K562 (cell line): Measurements from ENCODE around the gene WASL. TPM values are rescaled to one million over a fixed set of nuclear protein-coding genes. Genes with fewer than 3 reads are reported as not detected.

Experiments used
- BCOR ChIP-seq: fragments of 450-650 bp; IDR thresholded peaks from 2 replicates; pipeline ENCODE4 v1.6.1; 2016
- NFE2 ChIP-seq: IDR thresholded peaks from 2 replicates; pipeline ENCODE4 v1.6.1; 2014; ENCODE audit warnings: antibody characterized with exemption, low read depth
- PATZ1 ChIP-seq: fragments of 250-450 bp; sonication (Bioruptor Pico); IDR thresholded peaks from 2 replicates; pipeline ENCODE4 v1.5.0; 2020; ENCODE audit warnings: mild to moderate bottlenecking, borderline replicate concordance
- PTRF ChIP-seq: fragments of 450-650 bp; IDR thresholded peaks from 2 replicates; pipeline ENCODE4 v1.6.1; 2016; ENCODE audit warnings: mild to moderate bottlenecking, missing genetic modification characterization, missing compliant biosample characterization
- SOX6 ChIP-seq: fragments of 450-650 bp; IDR thresholded peaks from 2 replicates; pipeline ENCODE4 v1.6.1; 2014; ENCODE audit warnings: mild to moderate bottlenecking
- TCF3 ChIP-seq: sonication (generic); formaldehyde crosslinking; IDR thresholded peaks from 2 replicates; pipeline ENCODE4 v1.4.0; 2020; ENCODE audit warnings: mild to moderate bottlenecking, missing genetic modification reagents
- UBTF ChIP-seq, 2 experiments: IDR thresholded peaks; 2 replicates each; pipeline ENCODE4 v1.6.1; 2012; ENCODE audit warnings: improper control_type of control experiment in 2 of 2, low read depth in 2 of 2, low read length in 2 of 2, borderline replicate concordance in 1 of 2
- ZFP30 ChIP-seq: fragments of 250-450 bp; sonication (Bioruptor Pico); IDR thresholded peaks from 2 replicates; pipeline ENCODE4 v1.8.0; 2022; ENCODE audit warnings: moderate library complexity, mild to moderate bottlenecking, inconsistent platforms, borderline replicate concordance
- polyA plus RNA-seq, 8 experiments: library from polyadenylated mRNA; depleted of rRNA in 4 of 8; stranded (reverse) in 5 of 8; unstranded in 3 of 8; fragments of >200 nt; fragmentation: Nextera tagmentation in 2 of 8; fragmentation: Illumina TruSeq in 1 of 8; extraction: Ambion mirVana in 2 of 8; extraction: Trizol in 1 of 8; gene quantifications; 2 replicates each; pipeline versions ENCODE4 v1.2.1 to v1.2.3, GENCODE V29; 2011 to 2014; ENCODE audit warnings: inconsistent platforms in 1 of 8, missing spikeins in 1 of 8
- total RNA-seq, 7 experiments: library from RNA; depleted of rRNA in 6 of 7; stranded (reverse); fragments of >200 nt in 6 of 7; fragmentation: Illumina TruSeq in 2 of 7; extraction: Trizol in 2 of 7; gene quantifications; 2 replicates each; pipeline versions ENCODE4 v1.2.1 to v1.2.3, GENCODE V29; 2011 to 2021; ENCODE audit warnings: low replicate concordance in 1 of 7
- TF ChIP-seq, protein P1 (sequence below), 2 experiments: fragments of 450-650 bp; formaldehyde crosslinking in 1 of 2; IDR thresholded peaks; 2 replicates each; pipeline versions ENCODE4 v1.4.0 to v1.6.1; 2014 to 2020; ENCODE audit warnings: mild to moderate bottlenecking in 2 of 2, borderline replicate concordance in 1 of 2, low read depth in 1 of 2
- TF ChIP-seq, protein P2 (sequence below): fragments of 450-650 bp; IDR thresholded peaks from 2 replicates; pipeline ENCODE4 v1.6.1; 2016; ENCODE audit warnings: low read depth, mild to moderate bottlenecking, moderate library complexity
- TF ChIP-seq, protein P3 (sequence below): sonication (generic); IDR thresholded peaks from 2 replicates; pipeline ENCODE4 v1.6.1; 2016

The WASL gene
- total and polyA plus RNA-seq, 9 of the 15 experiments (the other 6 are each of a cell fraction or from before 2014, with no cell fraction given), result 3.2 to 13.9 (median 8.3) TPM

DNA sequence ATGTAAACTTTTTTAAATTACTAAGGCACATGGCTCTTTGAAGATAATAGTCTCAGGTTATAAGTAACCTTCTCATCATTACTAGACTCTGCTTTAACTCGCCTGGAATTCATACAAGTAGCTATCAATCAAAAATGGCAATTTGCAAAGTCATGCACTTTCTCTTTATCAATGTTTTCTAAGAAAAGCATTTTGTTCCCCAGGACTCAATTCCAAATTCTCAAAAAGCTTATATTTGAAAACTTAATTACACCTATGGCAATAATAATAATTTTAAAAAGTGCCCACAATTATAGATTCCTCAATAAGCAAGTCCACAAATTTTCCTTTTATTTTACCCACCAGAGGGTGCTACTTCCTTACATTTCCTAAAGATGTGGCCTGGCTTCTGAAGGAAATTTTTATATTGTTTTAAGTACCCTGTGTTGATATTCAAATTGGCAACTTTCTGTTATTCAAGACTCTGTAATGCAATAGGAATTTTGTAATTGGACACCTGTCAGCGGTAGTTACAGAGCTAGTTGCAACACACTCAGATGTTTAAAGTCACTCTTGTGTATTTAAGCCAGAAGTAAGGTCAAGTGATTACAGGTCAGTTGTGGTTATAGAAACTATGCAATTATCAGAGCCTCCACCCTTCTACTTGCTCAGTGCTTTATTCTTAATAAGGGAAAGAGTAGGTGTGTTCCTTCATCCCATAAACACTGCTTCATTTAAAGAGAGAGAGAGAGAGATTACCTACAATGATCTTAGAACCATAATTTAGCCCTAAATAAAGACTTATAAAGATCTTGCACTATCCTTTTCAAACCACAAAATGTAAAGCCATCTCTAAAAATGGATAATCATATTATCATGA lies 49.1 kb upstream of the WASL start (continued):
- TF ChIP-seq, protein P1, sequence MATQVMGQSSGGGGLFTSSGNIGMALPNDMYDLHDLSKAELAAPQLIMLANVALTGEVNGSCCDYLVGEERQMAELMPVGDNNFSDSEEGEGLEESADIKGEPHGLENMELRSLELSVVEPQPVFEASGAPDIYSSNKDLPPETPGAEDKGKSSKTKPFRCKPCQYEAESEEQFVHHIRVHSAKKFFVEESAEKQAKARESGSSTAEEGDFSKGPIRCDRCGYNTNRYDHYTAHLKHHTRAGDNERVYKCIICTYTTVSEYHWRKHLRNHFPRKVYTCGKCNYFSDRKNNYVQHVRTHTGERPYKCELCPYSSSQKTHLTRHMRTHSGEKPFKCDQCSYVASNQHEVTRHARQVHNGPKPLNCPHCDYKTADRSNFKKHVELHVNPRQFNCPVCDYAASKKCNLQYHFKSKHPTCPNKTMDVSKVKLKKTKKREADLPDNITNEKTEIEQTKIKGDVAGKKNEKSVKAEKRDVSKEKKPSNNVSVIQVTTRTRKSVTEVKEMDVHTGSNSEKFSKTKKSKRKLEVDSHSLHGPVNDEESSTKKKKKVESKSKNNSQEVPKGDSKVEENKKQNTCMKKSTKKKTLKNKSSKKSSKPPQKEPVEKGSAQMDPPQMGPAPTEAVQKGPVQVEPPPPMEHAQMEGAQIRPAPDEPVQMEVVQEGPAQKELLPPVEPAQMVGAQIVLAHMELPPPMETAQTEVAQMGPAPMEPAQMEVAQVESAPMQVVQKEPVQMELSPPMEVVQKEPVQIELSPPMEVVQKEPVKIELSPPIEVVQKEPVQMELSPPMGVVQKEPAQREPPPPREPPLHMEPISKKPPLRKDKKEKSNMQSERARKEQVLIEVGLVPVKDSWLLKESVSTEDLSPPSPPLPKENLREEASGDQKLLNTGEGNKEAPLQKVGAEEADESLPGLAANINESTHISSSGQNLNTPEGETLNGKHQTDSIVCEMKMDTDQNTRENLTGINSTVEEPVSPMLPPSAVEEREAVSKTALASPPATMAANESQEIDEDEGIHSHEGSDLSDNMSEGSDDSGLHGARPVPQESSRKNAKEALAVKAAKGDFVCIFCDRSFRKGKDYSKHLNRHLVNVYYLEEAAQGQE (IDR thresholded peaks at IDR 0.05; ENCODE audit: borderline replicate concordance), result peak; percentile 63; the same call in 1 of the 2 replicates
- TF ChIP-seq, protein P1 (CRISPR knock-in tag; IDR thresholded peaks at IDR 0.05; ENCODE audit: low read depth), result no peak
- TF ChIP-seq SOX6 (peak; percentile 14; the same call in 1 of the 2 replicates), UBTF (IDR thresholded peaks at IDR 0.05; ENCODE audit: borderline replicate concordance in 1 of 2, low read depth in 2 of 2, low read length in 2 of 2) (no peak), PATZ1 (CRISPR knock-in tag) (0 out of 2 replicates have a peak, but pooled peaks have one; percentile 53), PTRF (tag) (no peak), TCF3 (CRISPR knock-in tag) (peak; percentile 46), NFE2 (peak; percentile 75), BCOR (no peak), ZFP30 (CRISPR knock-in tag) (no peak)
- TF ChIP-seq, protein P2, sequence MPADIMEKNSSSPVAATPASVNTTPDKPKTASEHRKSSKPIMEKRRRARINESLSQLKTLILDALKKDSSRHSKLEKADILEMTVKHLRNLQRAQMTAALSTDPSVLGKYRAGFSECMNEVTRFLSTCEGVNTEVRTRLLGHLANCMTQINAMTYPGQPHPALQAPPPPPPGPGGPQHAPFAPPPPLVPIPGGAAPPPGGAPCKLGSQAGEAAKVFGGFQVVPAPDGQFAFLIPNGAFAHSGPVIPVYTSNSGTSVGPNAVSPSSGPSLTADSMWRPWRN, result peak; percentile 35; the same call in 1 of the 2 replicates
- TF ChIP-seq, protein P3, sequence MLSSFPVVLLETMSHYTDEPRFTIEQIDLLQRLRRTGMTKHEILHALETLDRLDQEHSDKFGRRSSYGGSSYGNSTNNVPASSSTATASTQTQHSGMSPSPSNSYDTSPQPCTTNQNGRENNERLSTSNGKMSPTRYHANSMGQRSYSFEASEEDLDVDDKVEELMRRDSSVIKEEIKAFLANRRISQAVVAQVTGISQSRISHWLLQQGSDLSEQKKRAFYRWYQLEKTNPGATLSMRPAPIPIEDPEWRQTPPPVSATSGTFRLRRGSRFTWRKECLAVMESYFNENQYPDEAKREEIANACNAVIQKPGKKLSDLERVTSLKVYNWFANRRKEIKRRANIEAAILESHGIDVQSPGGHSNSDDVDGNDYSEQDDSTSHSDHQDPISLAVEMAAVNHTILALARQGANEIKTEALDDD, result peak; percentile 77
